Measurements from ENCODE around the gene CBFA2T3.

CBFA2T3 gene

GRCh38 chr16:88835383-88835782 is 141.6 kb downstream of the CBFA2T3 start:
- no peak for DNase-seq

- no peak for DNase-seq
Observed at GRCh38 chr16:88834670-88835069, 142.3 kb downstream of the CBFA2T3 start.

- DNase-seq, result no peak
Observed at GRCh38 chr16:88833086-88833485, 143.9 kb downstream of the CBFA2T3 start.

GRCh38 chr16:88831838-88832237 is 145.2 kb downstream of the CBFA2T3 start:
- no peak for DNase-seq

GRCh38 chr16:88830783-88831182 is 146.2 kb downstream of the CBFA2T3 start:
- no peak for DNase-seq

GRCh38 chr16:88830258-88830657 is 146.7 kb downstream of the CBFA2T3 start:
- no peak for DNase-seq

GRCh38 chr16:88828711-88829110 is 148.3 kb downstream of the CBFA2T3 start:
- DNase-seq, result no peak

- DNase-seq, result no peak
Observed at GRCh38 chr16:88827727-88828126, 149.3 kb downstream of the CBFA2T3 start.

- DNase-seq, result no peak
Observed at GRCh38 chr16:88826070-88826840, 150.8 kb downstream of the CBFA2T3 start.

- no peak for DNase-seq
Observed at GRCh38 chr16:88825146-88825545, 151.9 kb downstream of the CBFA2T3 start.
